GM21526 (cell line): Measurements from ENCODE around the gene SENP7.
"Not testable (repeated sequence)": the region's sequence is repeated elsewhere in the genome, so short reads cannot be mapped to it uniquely, and the experiment has no call there.

Experiments used
- ATAC-seq: cut with Tn5 transposase; IDR thresholded peaks from one replicate; pipeline ENCODE4 v1.9.1; 2021; ENCODE audit warnings: moderate library complexity; ENCODE audit not compliant: unreplicated experiment, low FRiP score

The SENP7 gene

GRCh38 chr3:101466465-101467309 lies 46.3 kb downstream of the SENP7 start:
- no peak for ATAC-seq

- no peak for ATAC-seq
Measured at GRCh38 chr3:101464235-101464634, 48.8 kb downstream of the SENP7 start.

GRCh38 chr3:101461451-101461850 lies 51.6 kb downstream of the SENP7 start:
- ATAC-seq, result no peak

GRCh38 chr3:101458387-101458786 lies 54.6 kb downstream of the SENP7 start:
- no peak for ATAC-seq

- ATAC-seq, result no peak
Measured at GRCh38 chr3:101454629-101455028, 58.4 kb downstream of the SENP7 start.

GRCh38 chr3:101453961-101454360 lies 59.1 kb downstream of the SENP7 start:
- no peak for ATAC-seq

- not testable (repeated sequence) for ATAC-seq
Measured at GRCh38 chr3:101438641-101439040, 74.4 kb downstream of the SENP7 start.

GRCh38 chr3:101433652-101434051 lies 79.4 kb downstream of the SENP7 start:
- no peak for ATAC-seq

GRCh38 chr3:101423984-101424888 lies 88.8 kb downstream of the SENP7 start:
- ATAC-seq, result no peak

- ATAC-seq, result no peak
Measured at GRCh38 chr3:101418851-101419250, 94.2 kb downstream of the SENP7 start.

GRCh38 chr3:101414121-101414520 lies 98.9 kb downstream of the SENP7 start:
- no peak for ATAC-seq

- no peak for ATAC-seq
Measured at GRCh38 chr3:101413656-101414055, 99.4 kb downstream of the SENP7 start.

- no peak for ATAC-seq
Measured at GRCh38 chr3:101391413-101391950, 121.5 kb downstream of the SENP7 start.

GRCh38 chr3:101388706-101389105 lies 124.3 kb downstream of the SENP7 start:
- ATAC-seq, result no peak

GRCh38 chr3:101387351-101387750 lies 125.7 kb downstream of the SENP7 start:
- no peak for ATAC-seq

- ATAC-seq, result no peak
Measured at GRCh38 chr3:101384426-101384825, 128.6 kb downstream of the SENP7 start.

GRCh38 chr3:101383656-101384055 lies 129.4 kb downstream of the SENP7 start:
- no peak for ATAC-seq

- no peak for ATAC-seq
Measured at GRCh38 chr3:101383156-101383575, 129.8 kb downstream of the SENP7 start.

GRCh38 chr3:101381809-101382208 lies 131.2 kb downstream of the SENP7 start:
- ATAC-seq, result no peak

GRCh38 chr3:101379658-101380376 lies 133.2 kb downstream of the SENP7 start:
- ATAC-seq, result peak; percentile 94
